SK-N-SH (cell line): ENCODE results near the gene IVNS1ABP. TPM values are rescaled to one million over a fixed set of nuclear protein-coding genes. Genes with fewer than 3 reads are reported as not detected.
A peak's percentile ranks its signal among the peaks of the same experiment; 100 is the strongest.

Experiments
- CTCF ChIA-PET: fragments of 300-600, 350-600 bp; formaldehyde crosslinking; extraction: SDS; loops from one replicate; lab custom pipeline; 2021; lab: Yijun Ruan, JAX
- POLR2A ChIA-PET: fragments of 350-600 bp; sonication (Branson Sonifier 250); formaldehyde crosslinking; extraction: SDS; loops from one replicate; lab custom pipeline; 2020; ENCODE audit warnings: antibody characterized with exemption, inconsistent platforms; lab: Yijun Ruan, JAX
- DNase-seq: peaks from one replicate; pipeline ENCODE4 v3.0.0; 2012
- H2AFZ ChIP-seq: fragments of 200-600 bp; sonication (generic); 2 replicates; pipeline ENCODE4 v1.8.1; 2016; ENCODE audit warnings: antibody characterized with exemption, mild to moderate bottlenecking, low read depth
- H3F3A ChIP-seq: fragments of 200-600 bp; sonication (generic); replicated peaks from 2 replicates; pipeline ENCODE3; 2016; ENCODE audit warnings: antibody characterized with exemption, mild to moderate bottlenecking; ENCODE audit not compliant: insufficient read depth
- H3K27ac ChIP-seq, 2 experiments: fragments of 200-500 bp in 1 of 2; fragments of 200-600 bp in 1 of 2; sonication (Bioruptor generic) in 1 of 2; sonication (generic), shearing (Covaris generic) in 1 of 2; 2 replicates each; pipeline versions ENCODE4 v1.5.1 to v1.6.1; 2014 to 2016; ENCODE audit warnings: low read depth in 2 of 2, inconsistent platforms in 1 of 2, low read length in 1 of 2, mild to moderate bottlenecking in 1 of 2, mixed read lengths in 1 of 2
- H3K27me3 ChIP-seq: fragments of 200-600 bp; sonication (generic), shearing (Covaris generic); 2 replicates; pipeline ENCODE4 v1.6.1; 2016; ENCODE audit warnings: mixed run types; ENCODE audit not compliant: insufficient read depth
- H3K36me3 ChIP-seq, 2 experiments: fragments of 200-500 bp in 1 of 2; fragments of 200-600 bp in 1 of 2; sonication (Bioruptor generic) in 1 of 2; sonication (generic) in 1 of 2; replicated peaks in 1 of 2; 2 replicates each; pipeline versions ENCODE3 to v1.5.1; 2014 to 2016; ENCODE audit warnings: low read length in 1 of 2, mild to moderate bottlenecking in 1 of 2; ENCODE audit not compliant: insufficient read depth in 2 of 2, control insufficient read depth in 1 of 2
- H3K4me1 ChIP-seq, 2 experiments: fragments of 200-500 bp in 1 of 2; fragments of 200-600 bp in 1 of 2; sonication (Bioruptor generic) in 1 of 2; sonication (generic), shearing (Covaris generic) in 1 of 2; 2 replicates each; pipeline versions ENCODE4 v1.5.1 to v1.6.1; 2014 to 2016; ENCODE audit warnings: low read depth in 1 of 2, low read length in 1 of 2, mixed run types in 1 of 2; ENCODE audit not compliant: insufficient read depth in 2 of 2, control insufficient read depth in 1 of 2
- H3K4me2 ChIP-seq: fragments of 200-600 bp; sonication (generic), shearing (Covaris generic); 2 replicates; pipeline ENCODE4 v1.6.1; 2017; ENCODE audit warnings: mixed run types
- H3K4me3 ChIP-seq, 2 experiments: fragments of 200-500 bp in 1 of 2; fragments of 200-600 bp in 1 of 2; sonication (Bioruptor generic) in 1 of 2; sonication (generic), shearing (Covaris generic) in 1 of 2; 2 replicates each; pipeline versions ENCODE4 v1.5.1 to v1.8.1; 2014 to 2016; ENCODE audit warnings: low read depth in 2 of 2, inconsistent platforms in 1 of 2, low read length in 1 of 2, mild to moderate bottlenecking in 1 of 2, mixed read lengths in 1 of 2, moderate library complexity in 1 of 2
- H3K79me2 ChIP-seq: fragments of 200-600 bp; sonication (generic); 2 replicates; pipeline ENCODE4 v1.8.1; 2017; ENCODE audit warnings: mild to moderate bottlenecking; ENCODE audit not compliant: insufficient read depth
- H3K9ac ChIP-seq: fragments of 200-600 bp; sonication (generic); 2 replicates; pipeline ENCODE4 v1.6.1; 2017; ENCODE audit warnings: mixed run types
- H3K9me2 ChIP-seq: fragments of 200-600 bp; sonication (generic); 2 replicates; pipeline ENCODE4 v1.6.1; 2017; ENCODE audit warnings: mixed run types
- H3K9me3 ChIP-seq: fragments of 200-600 bp; sonication (generic); 2 replicates; pipeline ENCODE4 v1.6.1; 2017; ENCODE audit warnings: mixed run types, mild to moderate bottlenecking, moderate library complexity
- H4K20me1 ChIP-seq: fragments of 200-600 bp; sonication (generic); 2 replicates; pipeline ENCODE4 v1.6.1; 2017; ENCODE audit warnings: mild to moderate bottlenecking, mixed run types; ENCODE audit not compliant: insufficient read depth
- CTCF ChIP-seq: fragments of 200-600 bp; sonication (generic); IDR thresholded peaks from 2 replicates; pipeline ENCODE4 v1.6.1; 2017; ENCODE audit warnings: antibody characterized with exemption, mild to moderate bottlenecking, moderate library complexity
- ELF1 ChIP-seq: IDR thresholded peaks from 2 replicates; pipeline ENCODE4 v1.4.0; 2012
- EZH2phosphoT487 ChIP-seq: fragments of 200-600 bp; sonication (generic); IDR thresholded peaks from 2 replicates; pipeline ENCODE4 v1.6.1; 2017; ENCODE audit warnings: low read depth, mixed run types, mild to moderate bottlenecking, antibody characterized with exemption, moderate library complexity, borderline replicate concordance
- FOSL2 ChIP-seq: IDR thresholded peaks from 2 replicates; pipeline ENCODE4 v1.4.0; 2012; ENCODE audit warnings: low read depth, mild to moderate bottlenecking, moderate library complexity, borderline replicate concordance
- FOXM1 ChIP-seq: IDR thresholded peaks from 2 replicates; pipeline ENCODE4 v1.4.0; 2012; ENCODE audit warnings: low read depth, mild to moderate bottlenecking
- GABPA ChIP-seq: IDR thresholded peaks from 2 replicates; pipeline ENCODE4 v1.4.0; 2012; ENCODE audit warnings: low read depth, mild to moderate bottlenecking
- GATA2 ChIP-seq: sonication (generic); formaldehyde crosslinking; IDR thresholded peaks from 2 replicates; pipeline ENCODE4 v1.5.0; 2020; ENCODE audit warnings: mild to moderate bottlenecking, missing genetic modification reagents
- MEF2A ChIP-seq: IDR thresholded peaks from 2 replicates; pipeline ENCODE4 v1.4.0; 2012; ENCODE audit warnings: low read depth, borderline replicate concordance
- MXI1 ChIP-seq: IDR thresholded peaks from 2 replicates; pipeline ENCODE4 v1.6.1; 2012; ENCODE audit warnings: mild to moderate bottlenecking, low read depth, low read length, improper control_type of control experiment
- NRF1 ChIP-seq: IDR thresholded peaks from 2 replicates; pipeline ENCODE4 v1.6.1; 2012; ENCODE audit warnings: low read depth, mild to moderate bottlenecking, low read length
- POLR2AphosphoS5 ChIP-seq: IDR thresholded peaks from 2 replicates; pipeline ENCODE4 v1.6.1; 2012; ENCODE audit warnings: low read depth, low read length
- RAD21 ChIP-seq: IDR thresholded peaks from 2 replicates; pipeline ENCODE4 v1.6.1; 2012; ENCODE audit warnings: mild to moderate bottlenecking, low read length
- RFX5 ChIP-seq: IDR thresholded peaks from 2 replicates; pipeline ENCODE4 v1.6.1; 2012; ENCODE audit warnings: mild to moderate bottlenecking, improper control_type of control experiment, low read length
- SIN3A ChIP-seq: IDR thresholded peaks from 2 replicates; pipeline ENCODE4 v1.6.1; 2012; ENCODE audit warnings: low read depth, mild to moderate bottlenecking, low read length, moderate library complexity, borderline replicate concordance
- YY1 ChIP-seq: IDR thresholded peaks from 2 replicates; pipeline ENCODE4 v1.4.0; 2012; ENCODE audit warnings: low read depth, mild to moderate bottlenecking
- ZBTB33 ChIP-seq: IDR thresholded peaks from 2 replicates; pipeline ENCODE4 v1.4.0; 2012; ENCODE audit warnings: low read depth, borderline replicate concordance
- WGBS: methylation state at CpG from one replicate; pipeline ENCODE4 v1.1.6; 2017; ENCODE audit warnings: low lambda C conversion rate; 5-methylcytosine and 5-hydroxymethylcytosine counted together
- polyA plus RNA-seq, 3 experiments: library from polyadenylated mRNA; depleted of rRNA; stranded (reverse); fragments of >200 nt; gene quantifications; 2 replicates each; pipeline ENCODE4 v1.2.3, GENCODE V29; 2012
- TF ChIP-seq, protein P1 (sequence below): IDR thresholded peaks from 2 replicates; pipeline ENCODE4 v1.4.0; 2012; ENCODE audit warnings: low read depth
- TF ChIP-seq, protein P2 (sequence below): fragments of 150-350 bp; IDR thresholded peaks from 2 replicates; pipeline ENCODE4 v1.6.1; 2016; ENCODE audit warnings: mild to moderate bottlenecking, low read depth, low read length
- TF ChIP-seq, protein P3 (sequence below): IDR thresholded peaks from 2 replicates; pipeline ENCODE4; 2012
- TF ChIP-seq, protein P4 (sequence below): IDR thresholded peaks from 2 replicates; pipeline ENCODE4 v1.4.0; 2012; ENCODE audit warnings: low read depth, borderline replicate concordance

The IVNS1ABP gene
- polyA plus RNA-seq, 1 of the 3 experiments (the other 2 are of a cell fraction) = 24.5 TPM

DNA sequence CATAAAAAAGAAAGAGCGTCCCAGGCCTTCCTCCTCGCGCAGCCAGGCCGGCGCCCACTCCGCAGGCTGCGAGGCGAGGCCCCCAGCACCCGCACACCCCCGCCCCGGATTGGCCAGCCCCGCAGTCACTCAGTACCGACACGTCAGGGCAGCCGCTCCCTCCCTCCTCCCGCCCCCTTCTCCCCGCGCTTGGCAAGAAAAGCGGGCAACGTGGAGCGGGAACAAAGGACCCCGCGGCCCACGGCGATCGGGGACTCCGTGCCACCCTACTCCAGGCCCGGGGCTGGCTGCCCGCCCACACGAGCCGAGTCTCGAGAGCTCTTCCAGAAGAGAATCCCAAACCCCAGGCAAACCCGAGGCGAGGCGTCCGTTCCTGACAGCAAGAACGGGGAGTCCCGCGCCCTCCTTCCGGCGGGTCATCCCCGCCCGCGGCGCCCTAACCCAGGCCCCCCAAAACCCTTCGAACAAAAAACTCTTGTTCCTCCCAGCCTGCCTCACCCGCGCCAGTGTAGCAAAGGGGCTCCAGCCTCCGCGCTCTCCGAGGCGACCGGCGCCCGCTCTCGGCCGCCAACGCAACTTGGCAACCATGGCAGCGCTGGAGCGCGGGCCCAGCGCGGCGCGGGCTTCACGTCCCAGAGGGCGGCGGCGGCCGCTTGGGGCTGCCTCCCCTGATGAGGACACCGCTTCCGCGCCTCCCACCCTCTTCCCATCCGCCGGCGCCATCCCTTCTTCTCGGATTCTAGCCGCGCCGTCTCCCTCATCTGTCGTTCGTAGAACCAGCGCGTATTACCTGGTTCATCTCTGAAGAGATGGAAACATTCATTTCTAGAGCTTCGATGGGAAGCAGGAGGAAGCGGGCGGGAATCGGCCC, 645 bp downstream of the IVNS1ABP start (continued):
- TF ChIP-seq SIN3A (peak; percentile 90; the same call in 1 of the 2 replicates), NRF1 (no peak), GATA2 (CRISPR knock-in tag) (no peak), RFX5 (no peak)
- TF ChIP-seq, protein P1, sequence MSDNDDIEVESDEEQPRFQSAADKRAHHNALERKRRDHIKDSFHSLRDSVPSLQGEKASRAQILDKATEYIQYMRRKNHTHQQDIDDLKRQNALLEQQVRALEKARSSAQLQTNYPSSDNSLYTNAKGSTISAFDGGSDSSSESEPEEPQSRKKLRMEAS = peak; percentile 90

DNA sequence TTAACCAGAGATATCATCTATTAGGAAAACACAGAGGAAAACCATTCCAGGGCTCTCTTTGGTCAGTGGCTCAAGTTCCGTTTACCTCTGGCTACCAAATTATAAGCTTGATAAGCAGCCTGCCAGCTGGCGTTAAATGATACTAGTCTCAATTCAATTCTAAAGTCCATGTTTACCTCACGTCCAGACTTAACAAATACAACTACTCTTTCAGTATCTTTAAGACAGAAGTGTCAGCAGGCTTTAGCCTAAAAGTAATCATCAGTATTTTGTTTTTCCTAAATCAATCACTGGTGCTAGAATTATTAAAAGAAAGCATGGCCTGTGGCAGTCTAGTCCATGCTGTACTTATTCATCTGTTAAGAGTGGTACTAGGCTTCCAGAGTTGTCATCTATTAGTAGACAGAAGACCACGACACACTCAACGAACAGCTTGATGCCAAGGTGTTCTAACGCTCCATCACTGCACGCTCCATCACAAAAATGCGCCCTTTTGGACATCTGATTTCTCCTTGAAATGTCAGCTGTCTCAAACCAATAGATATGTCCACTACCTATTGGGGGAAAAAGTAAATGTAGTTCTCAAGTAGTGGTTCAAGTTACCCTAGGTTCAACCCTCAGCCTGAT, 1.5 kb downstream of the IVNS1ABP start:
- peak overlapping the region; percentile 70 to 95 for H3K27ac ChIP-seq
- TF ChIP-seq CTCF = no peak
- no peak for TF ChIP-seq FOXM1
- TF ChIP-seq YY1 = no peak
- no peak for TF ChIP-seq MXI1
- TF ChIP-seq, protein P2, sequence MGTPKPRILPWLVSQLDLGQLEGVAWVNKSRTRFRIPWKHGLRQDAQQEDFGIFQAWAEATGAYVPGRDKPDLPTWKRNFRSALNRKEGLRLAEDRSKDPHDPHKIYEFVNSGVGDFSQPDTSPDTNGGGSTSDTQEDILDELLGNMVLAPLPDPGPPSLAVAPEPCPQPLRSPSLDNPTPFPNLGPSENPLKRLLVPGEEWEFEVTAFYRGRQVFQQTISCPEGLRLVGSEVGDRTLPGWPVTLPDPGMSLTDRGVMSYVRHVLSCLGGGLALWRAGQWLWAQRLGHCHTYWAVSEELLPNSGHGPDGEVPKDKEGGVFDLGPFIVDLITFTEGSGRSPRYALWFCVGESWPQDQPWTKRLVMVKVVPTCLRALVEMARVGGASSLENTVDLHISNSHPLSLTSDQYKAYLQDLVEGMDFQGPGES = no peak
- TF ChIP-seq, protein P3, sequence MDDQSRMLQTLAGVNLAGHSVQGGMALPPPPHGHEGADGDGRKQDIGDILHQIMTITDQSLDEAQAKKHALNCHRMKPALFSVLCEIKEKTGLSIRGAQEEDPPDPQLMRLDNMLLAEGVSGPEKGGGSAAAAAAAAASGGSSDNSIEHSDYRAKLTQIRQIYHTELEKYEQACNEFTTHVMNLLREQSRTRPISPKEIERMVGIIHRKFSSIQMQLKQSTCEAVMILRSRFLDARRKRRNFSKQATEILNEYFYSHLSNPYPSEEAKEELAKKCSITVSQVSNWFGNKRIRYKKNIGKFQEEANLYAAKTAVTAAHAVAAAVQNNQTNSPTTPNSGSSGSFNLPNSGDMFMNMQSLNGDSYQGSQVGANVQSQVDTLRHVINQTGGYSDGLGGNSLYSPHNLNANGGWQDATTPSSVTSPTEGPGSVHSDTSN = no peak
- TF ChIP-seq RAD21 = no peak
- no peak for TF ChIP-seq POLR2AphosphoS5
- TF ChIP-seq FOSL2 = no peak
- no peak for TF ChIP-seq ZBTB33
- no peak for TF ChIP-seq SIN3A
- TF ChIP-seq ELF1 = no peak
- TF ChIP-seq EZH2phosphoT487 = no peak
- no peak for TF ChIP-seq GABPA
- TF ChIP-seq MEF2A = no peak
- TF ChIP-seq, protein P4, sequence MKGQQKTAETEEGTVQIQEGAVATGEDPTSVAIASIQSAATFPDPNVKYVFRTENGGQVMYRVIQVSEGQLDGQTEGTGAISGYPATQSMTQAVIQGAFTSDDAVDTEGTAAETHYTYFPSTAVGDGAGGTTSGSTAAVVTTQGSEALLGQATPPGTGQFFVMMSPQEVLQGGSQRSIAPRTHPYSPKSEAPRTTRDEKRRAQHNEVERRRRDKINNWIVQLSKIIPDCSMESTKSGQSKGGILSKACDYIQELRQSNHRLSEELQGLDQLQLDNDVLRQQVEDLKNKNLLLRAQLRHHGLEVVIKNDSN = no peak

More for the DNA sequence above, 1.5 kb downstream of the IVNS1ABP start:
- Histone ChIP-seq H3K9me2 (no peaks in the 10 kb centered on the region), H3K4me1 (peaks cover 21 to 26% of the 10 kb centered on the region in 2 experiments), H2AFZ (no peak overlapping the region), H3K79me2 (peaks cover 64% of the 10 kb centered on the region), H4K20me1 (peaks cover 46% of the 10 kb centered on the region), H3F3A (no peaks in the 10 kb centered on the region), H3K27me3 (no peaks in the 10 kb centered on the region), H3K9ac (peak overlapping the region; percentile 99), H3K4me2 (peak overlapping the region; percentile 82), H3K36me3 (peaks cover 12 to 16% of the 10 kb centered on the region in 2 experiments), H3K9me3 (no peaks in the 10 kb centered on the region), H3K4me3 (peak overlapping the region; percentile 92 to 98)
- DNase-seq = no peak
- ChIA-PET POLR2A (interaction anchor here (0.6 to 1.9 kb wide), 4 partner anchors 14 to 158 kb away, joined by 3 to 5 read pairs (median 4); partner anchors contain the start of gene SWT1), CTCF (interaction anchor here (0.6 to 2.4 kb wide), 3 partner anchors 146 to 280 kb away, joined by 3 to 7 read pairs (median 7); no protein-coding TSS in a partner anchor)
- 11% methylated on average over 8 of the region's 8 CpGs for WGBS
